Lower leg skin (tissue), 3 donors: Measurements from ENCODE around the gene NCKAP5.

Experiments
- CTCF ChIP-seq, 3 donors: fragments of 450-650 bp; IDR thresholded peaks; one replicate each; pipeline ENCODE4 v1.5.1; 2016; ENCODE audit warnings: antibody characterized with exemption in 3 of 3, mild to moderate bottlenecking in 3 of 3, moderate library complexity in 2 of 3
- POLR2A ChIP-seq, 2 donors: fragments of 450-650 bp; IDR thresholded peaks; one replicate each; pipeline ENCODE4 v1.6.1; 2016 to 2017; ENCODE audit warnings: antibody characterized with exemption in 2 of 2, mild to moderate bottlenecking in 1 of 2, moderate library complexity in 1 of 2

GRCh38 chr2:132654335-132654734 is 913.9 kb downstream of the NCKAP5 start:
- TF ChIP-seq CTCF (IDR thresholded peaks at IDR 0.05) (no peak), POLR2A (IDR thresholded peaks at IDR 0.05) (no peak)
